ENCODE measurements around the gene TERC. TPM values are rescaled to one million over a fixed set of nuclear protein-coding genes. Genes with fewer than 3 reads are reported as not detected.

TERC gene
- total RNA-seq, 1 donor = 200 TPM

GRCh38 chr3:169754711-169755110 is 10.1 kb downstream of the TERC start:
- H3K79me2 ChIP-seq (ENCODE audit: insufficient read depth, low read length) = no peaks in the 10 kb centered on the region
- H3K27ac ChIP-seq (ENCODE audit: low read depth, low read length) = no peak overlapping the region
- no peaks in the 10 kb centered on the region for H3K9me3 ChIP-seq (ENCODE audit: low read depth, low read length)
- peaks cover 14% of the 10 kb centered on the region for H3K27me3 ChIP-seq (ENCODE audit: insufficient read depth, low read length)
- H2AFZ ChIP-seq (ENCODE audit: low read length) = no peak overlapping the region
- no peaks in the 10 kb centered on the region for H3K36me3 ChIP-seq (ENCODE audit: insufficient read depth, low read length)
- no peak for DNase-seq (ENCODE audit: insufficient read length, low spot score, missing footprints)
- no peak overlapping the region for H3K4me3 ChIP-seq (ENCODE audit: insufficient read depth, low read length)
- no peaks in the 10 kb centered on the region for H4K20me1 ChIP-seq (ENCODE audit: insufficient read depth, low read length)
- TF ChIP-seq CTCF (IDR thresholded peaks at IDR 0.05; ENCODE audit: extremely low read depth, low read depth, low read length) = no peak
- peaks cover 3% of the 10 kb centered on the region for H3K4me1 ChIP-seq (ENCODE audit: insufficient read depth, low read length)
- no peak overlapping the region for H3K4me2 ChIP-seq (ENCODE audit: insufficient read depth, low read length)

- Histone ChIP-seq H2AFZ (ENCODE audit: low read length) (no peak overlapping the region), H3K79me2 (ENCODE audit: insufficient read depth, low read length) (no peaks in the 10 kb centered on the region), H3K4me1 (ENCODE audit: insufficient read depth, low read length) (no peaks in the 10 kb centered on the region), H3K4me3 (ENCODE audit: insufficient read depth, low read length) (no peak overlapping the region), H3K27me3 (ENCODE audit: insufficient read depth, low read length) (peaks cover 23% of the 10 kb centered on the region), H3K36me3 (ENCODE audit: insufficient read depth, low read length) (no peaks in the 10 kb centered on the region), H4K20me1 (ENCODE audit: insufficient read depth, low read length) (no peaks in the 10 kb centered on the region), H3K9me3 (ENCODE audit: low read depth, low read length) (no peaks in the 10 kb centered on the region), H3K4me2 (ENCODE audit: insufficient read depth, low read length) (no peak overlapping the region), H3K27ac (ENCODE audit: low read depth, low read length) (no peak overlapping the region)
- DNase-seq (ENCODE audit: insufficient read length, low spot score, missing footprints) = no peak
- no peak for TF ChIP-seq CTCF (IDR thresholded peaks at IDR 0.05; ENCODE audit: extremely low read depth, low read depth, low read length)
These were observed 13.0 kb downstream of the TERC start for GRCh38 chr3:169751875-169752274.

- no peak for DNase-seq (ENCODE audit: insufficient read length, low spot score, missing footprints)
- no peak for TF ChIP-seq CTCF (IDR thresholded peaks at IDR 0.05; ENCODE audit: extremely low read depth, low read depth, low read length)
- Histone ChIP-seq H3K9me3 (ENCODE audit: low read depth, low read length) (no peaks in the 10 kb centered on the region), H3K4me2 (ENCODE audit: insufficient read depth, low read length) (no peak overlapping the region), H3K4me3 (ENCODE audit: insufficient read depth, low read length) (no peak overlapping the region), H3K27ac (ENCODE audit: low read depth, low read length) (no peak overlapping the region), H3K27me3 (ENCODE audit: insufficient read depth, low read length) (peaks cover 22% of the 10 kb centered on the region), H3K36me3 (ENCODE audit: insufficient read depth, low read length) (no peaks in the 10 kb centered on the region), H4K20me1 (ENCODE audit: insufficient read depth, low read length) (no peaks in the 10 kb centered on the region), H2AFZ (ENCODE audit: low read length) (no peak overlapping the region), H3K4me1 (ENCODE audit: insufficient read depth, low read length) (no peaks in the 10 kb centered on the region), H3K79me2 (ENCODE audit: insufficient read depth, low read length) (no peaks in the 10 kb centered on the region)
These were observed 14.2 kb downstream of the TERC start for GRCh38 chr3:169750665-169751064.

DNA sequence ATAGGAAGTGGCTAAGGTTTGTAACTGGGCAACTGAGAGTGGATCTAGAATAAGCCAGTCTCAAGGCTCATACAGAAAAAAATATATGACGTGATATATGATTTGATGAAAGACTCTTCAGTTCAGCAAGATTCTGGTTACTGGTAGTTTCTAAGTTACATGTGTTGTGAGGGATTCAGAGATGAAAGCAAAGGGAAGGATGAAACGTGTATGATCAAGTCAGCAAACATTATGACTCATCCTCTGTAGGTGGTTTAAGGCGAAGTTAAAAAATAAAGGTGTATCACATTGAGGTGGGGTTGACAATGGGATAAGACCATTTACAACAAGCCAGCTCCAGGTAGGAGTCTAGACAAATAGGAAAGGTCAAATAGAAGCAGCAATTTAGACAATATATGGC is 16.2 kb downstream of the TERC start:
- Histone ChIP-seq H3K9me3 (ENCODE audit: low read depth, low read length) (no peaks in the 10 kb centered on the region), H3K27ac (ENCODE audit: low read depth, low read length) (no peak overlapping the region), H2AFZ (ENCODE audit: low read length) (no peak overlapping the region), H3K36me3 (ENCODE audit: insufficient read depth, low read length) (no peaks in the 10 kb centered on the region), H3K4me3 (ENCODE audit: insufficient read depth, low read length) (no peak overlapping the region), H4K20me1 (ENCODE audit: insufficient read depth, low read length) (no peaks in the 10 kb centered on the region), H3K4me1 (ENCODE audit: insufficient read depth, low read length) (no peaks in the 10 kb centered on the region), H3K79me2 (ENCODE audit: insufficient read depth, low read length) (no peaks in the 10 kb centered on the region), H3K27me3 (ENCODE audit: insufficient read depth, low read length) (peaks cover 16% of the 10 kb centered on the region), H3K4me2 (ENCODE audit: insufficient read depth, low read length) (no peak overlapping the region)
- TF ChIP-seq CTCF (IDR thresholded peaks at IDR 0.05; ENCODE audit: extremely low read depth, low read depth, low read length) = no peak
- DNase-seq (ENCODE audit: insufficient read length, low spot score, missing footprints) = no peak
